ENCODE results near the gene NTM.

DNA sequence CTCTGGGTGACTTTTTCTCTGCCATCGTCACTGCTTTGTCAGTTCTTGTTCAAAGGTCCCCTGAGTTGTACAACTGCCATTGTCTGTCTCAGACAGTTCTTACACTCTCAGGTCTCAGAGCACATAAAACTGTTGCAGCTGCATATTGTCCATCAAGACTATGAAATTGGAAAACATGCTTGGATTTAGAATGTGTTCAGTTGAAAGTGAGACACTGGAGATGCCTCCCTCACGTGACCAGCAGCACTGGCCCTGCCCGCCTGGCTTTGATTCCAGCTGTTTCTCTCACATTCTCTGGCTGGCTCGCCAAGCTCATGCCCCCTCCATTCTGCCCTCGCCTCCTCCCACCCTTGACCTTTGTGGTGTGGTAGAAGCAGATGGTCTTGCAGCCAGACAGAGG lies 244.2 kb downstream of the NTM start:
- TF ChIP-seq CTCF (IDR thresholded peaks at IDR 0.05) = no peak
- no peak for TF ChIP-seq POLR2A (IDR thresholded peaks at IDR 0.05)

Data from breast epithelium (tissue), 3 donors.